GM21576 (cell line): Measurements from ENCODE around the gene NEDD9.

Experiments used
- ATAC-seq: cut with Tn5 transposase; IDR thresholded peaks from one replicate; pipeline ENCODE4 v1.9.1; 2021; ENCODE audit warnings: mild to moderate bottlenecking, moderate library complexity; ENCODE audit not compliant: unreplicated experiment

Gene NEDD9

DNA sequence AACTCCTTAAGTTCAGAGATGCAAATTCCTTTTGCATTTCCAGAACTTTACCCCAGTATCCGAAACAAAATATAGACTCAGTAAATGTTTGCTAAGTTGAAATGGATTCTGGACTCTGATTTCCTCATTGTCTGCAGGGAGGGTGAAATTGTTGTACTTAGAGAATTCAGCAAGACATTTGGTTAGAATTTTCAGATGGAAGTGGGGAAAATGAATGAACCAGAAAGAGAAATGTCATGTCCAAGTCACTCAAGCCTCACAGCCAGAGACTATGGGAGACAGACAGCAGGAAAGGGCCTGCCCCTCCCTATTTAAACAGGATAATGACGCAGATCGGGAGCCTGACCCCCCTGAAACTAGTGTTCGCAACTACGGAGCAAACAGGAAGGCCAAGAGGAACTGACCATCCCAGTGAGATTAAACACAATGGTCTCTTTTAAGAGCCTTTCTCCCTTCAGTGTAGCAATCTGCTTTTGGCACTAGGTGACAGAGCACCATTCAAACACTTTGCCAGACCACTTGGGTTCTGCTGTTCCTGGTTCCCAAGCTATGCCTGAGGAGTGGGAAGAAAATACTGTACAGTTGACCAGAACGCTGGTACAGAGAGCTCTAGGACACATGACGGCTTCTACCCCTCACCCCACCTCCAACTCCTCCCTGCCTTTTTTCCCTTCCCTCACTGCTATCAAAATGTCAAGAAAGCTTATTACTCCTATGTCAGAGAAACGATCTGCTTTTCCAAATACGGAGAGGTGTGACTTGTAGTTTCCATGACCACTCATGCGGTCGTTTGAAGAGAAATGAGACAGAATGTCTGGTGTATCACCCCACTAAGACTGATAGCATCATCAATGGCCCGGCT, 13.7 kb downstream of the NEDD9 start:
- no peak for ATAC-seq

DNA sequence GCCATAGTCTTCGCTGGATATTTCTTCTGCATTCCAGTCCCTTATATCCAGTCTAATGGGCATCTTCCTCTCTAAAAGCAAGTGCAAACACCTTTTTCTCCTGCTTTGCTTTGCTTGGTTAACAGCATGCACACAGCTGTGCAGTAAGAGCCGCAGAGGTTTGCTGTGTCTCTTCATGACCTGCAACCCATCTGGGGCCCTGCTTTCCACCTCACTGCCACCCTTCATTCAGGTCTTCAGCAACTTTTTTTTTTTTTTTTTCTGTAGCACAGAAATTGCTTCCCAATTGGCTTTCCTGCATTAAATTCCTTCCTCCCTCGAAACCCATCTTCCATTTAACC, 14.4 kb downstream of the NEDD9 start:
- ATAC-seq: no peak

DNA sequence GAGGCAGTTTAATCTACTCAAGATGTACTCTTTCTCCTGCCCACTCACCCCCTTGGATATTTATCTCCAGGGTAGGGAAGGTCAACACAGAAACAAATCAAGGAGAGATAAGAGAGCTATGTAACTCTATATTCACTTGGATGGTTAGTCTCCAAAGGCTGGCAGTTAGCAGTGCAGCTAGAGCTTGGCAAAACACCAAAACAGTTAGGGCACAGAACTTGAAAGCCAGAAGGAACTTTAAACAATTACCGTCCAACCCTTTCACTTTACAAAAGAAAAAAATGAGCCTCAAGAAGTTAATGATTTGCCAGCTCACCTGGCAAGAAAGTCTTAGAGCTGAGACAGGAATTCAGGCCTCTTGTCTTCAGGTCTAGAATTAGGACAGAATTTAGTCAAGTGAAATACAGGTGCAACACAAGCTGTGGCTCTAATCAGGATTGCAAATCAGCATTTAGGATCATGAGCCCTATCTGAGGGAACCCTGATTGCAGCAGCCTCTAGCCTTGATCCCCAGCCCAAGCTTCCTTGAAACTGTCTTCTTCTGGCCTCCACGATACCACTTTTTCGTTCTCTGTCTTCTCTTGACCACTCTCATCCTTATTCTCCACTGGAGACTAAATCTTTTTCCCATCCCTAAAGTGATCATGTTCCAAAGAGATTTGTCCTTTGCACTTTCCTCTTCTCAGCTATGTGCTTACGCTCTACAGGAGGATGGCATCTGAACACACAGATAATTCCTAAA, 14.9 kb downstream of the NEDD9 start:
- no peak for ATAC-seq

DNA sequence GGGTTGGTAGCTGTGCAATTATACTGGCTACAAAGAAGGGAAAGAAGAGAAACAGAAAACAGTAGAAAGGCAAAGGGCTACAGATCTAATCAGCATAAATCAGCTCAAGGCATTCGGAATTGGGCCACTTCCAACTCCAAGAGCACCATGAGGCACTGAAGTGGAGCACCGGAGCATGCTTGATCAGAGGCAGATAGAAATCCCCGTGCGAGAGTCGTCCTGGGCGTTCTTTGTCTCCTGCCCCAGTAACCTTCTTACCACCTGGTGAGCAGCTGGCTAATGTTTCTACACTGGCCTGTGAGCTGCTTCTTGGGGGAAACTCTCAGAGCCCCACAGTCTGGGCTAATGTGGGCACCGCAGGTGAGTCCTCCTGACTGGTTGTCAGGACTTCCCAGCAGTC, 16.7 kb downstream of the NEDD9 start:
- ATAC-seq: no peak

DNA sequence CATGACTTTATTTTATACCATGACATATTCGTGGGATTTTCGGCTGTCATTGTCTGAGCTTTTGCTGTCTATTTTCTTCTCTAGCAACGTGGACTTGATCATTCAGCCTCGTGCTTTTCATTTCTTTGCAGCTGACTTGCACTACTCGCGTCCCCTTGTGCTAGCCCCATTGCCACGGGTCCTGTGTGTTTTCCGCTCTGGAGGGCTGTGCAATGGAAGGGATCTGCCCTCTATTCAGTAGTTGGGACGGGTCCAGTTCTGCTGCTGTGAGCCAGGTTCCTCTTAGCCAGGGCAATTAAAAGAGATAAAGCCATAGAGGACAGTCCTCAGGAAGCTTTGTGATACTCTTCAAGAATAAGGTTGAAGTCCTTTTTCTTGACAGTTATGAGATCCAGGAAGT, 17.6 kb downstream of the NEDD9 start:
- ATAC-seq: no peak

DNA sequence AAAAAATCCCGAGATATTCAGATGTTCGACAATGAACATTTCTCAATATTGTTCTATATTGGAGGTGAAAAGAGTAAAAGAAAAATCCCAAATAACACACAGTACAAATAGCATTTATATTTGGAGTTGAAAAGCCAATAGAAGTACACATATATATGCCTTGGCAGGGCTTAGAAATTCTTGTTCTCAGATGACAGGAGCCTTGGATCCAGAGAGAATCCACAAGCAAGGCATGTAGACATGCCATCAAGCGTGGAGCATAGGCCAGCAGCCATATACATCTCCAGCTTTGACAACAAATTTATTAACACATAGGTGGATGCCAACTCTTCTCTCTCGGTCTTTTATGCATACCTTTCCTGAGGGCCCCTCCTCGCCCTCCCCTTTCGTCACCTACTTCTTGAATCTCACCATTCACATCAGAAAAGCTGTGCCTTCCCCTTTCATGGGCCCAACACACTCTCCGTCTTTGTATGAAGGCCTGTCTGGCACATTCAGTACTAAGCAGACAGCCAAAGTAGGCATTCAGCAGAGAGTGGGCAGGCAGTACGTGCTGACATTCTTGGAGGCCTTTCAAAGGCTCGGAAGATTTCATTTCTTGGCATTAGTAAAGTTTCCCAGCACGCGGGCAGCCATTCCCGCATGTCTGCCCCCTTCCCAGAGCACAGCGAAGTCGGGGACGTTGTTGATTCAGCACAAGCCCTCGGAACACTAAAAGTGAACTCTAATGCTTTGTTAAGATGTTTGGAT, 18.2 kb downstream of the NEDD9 start:
- ATAC-seq: no peak

DNA sequence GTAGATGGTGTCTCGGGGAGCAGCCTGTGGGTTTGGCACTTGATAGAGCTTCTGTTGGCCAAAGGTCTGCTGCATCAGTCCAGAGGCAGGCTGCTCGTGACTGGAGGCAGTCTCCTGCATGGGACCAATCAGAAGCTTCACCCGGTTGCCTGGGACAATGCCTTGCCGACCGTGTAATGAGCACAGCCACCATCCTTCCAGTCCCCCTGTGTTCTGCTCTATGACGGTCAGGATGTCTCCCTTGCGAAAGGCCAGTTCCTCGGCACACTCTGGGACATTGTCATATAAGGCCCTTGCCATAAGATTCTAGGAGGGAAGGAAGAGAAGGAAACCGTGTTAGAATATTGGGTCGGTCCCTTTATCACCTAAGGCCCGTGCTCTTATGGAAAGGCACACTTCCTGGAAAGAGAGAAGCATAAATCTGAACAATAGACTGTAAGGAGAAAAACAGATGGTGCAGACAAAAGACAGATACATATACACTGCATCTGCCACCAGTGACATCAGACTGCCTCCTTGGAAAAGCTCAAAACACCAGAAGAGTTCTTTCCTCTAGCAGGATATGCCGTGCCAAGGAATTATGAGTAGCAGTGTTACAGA, 18.9 kb downstream of the NEDD9 start:
- ATAC-seq: no peak

DNA sequence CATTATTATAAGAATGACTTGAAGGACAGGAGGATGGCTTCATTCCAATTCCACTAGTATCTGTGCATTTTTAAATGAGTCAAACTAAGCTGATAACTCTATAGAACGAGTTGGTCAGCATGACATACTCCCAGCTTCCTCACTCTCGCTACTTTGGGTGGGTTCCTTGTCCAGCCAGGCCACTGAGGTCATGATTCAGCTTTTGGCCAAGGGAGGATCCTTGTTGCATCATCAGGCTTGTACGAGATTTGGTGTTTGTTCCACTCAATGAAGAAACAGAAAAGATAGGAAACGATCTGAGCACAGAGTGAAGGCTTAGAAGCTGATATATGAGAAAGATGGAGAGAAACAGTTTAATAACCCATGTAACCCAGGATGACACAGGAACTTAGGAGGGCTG, 19.8 kb downstream of the NEDD9 start:
- ATAC-seq: no peak

DNA sequence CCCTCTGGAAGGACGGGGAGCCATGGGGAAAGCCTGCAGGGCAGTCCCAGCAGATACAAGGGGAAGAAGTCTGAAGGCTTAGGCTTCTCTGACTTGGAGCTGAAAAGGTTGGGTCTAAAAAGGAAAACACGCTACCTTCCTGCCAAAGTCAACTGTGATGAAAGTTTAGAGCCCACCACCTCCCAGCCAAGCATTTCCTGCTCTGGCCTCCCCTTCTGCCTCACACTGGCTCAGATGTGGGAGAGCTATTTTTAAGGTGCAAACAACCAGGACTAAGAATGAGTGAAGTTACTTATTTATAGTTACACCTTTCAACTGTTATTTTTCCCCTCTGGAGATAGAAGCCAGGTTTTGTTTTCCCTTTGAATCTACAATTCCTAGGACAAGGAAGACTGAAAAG, 21.2 kb downstream of the NEDD9 start:
- no peak for ATAC-seq

DNA sequence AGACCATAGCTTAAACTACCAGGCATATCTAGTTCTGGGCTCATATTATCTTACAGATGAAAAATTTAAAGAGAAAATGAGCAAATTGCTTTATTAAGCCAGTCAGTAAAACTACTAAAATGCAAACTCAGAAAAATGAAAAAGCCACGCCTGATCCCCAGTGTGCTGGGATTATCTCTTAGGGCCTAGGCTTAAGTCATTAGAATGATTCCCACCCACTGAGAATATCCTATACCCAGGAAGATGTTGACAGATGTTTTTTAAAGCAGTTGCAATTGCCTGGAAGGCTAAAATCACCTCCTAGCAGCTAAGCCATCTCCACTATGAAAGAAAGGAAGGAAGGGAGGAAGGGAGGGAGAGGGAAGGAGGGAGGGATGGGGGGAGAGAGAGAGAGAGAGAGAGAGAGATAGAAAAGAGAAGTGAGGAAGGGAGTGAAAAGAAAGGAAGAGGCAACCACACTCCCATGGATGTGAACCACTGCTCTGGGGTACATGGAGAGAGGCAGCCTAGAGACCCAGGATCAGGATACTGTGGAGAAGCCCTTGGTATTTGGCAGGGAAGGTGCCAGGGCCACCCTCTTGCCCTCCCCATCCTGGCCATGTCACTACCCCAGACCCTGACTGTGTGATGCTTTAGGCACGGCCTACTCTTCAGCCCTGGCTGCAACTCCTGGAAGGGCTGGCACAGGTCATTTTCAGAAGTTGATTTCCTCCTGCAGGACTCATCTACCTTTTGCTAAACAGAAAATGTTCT, 21.9 kb downstream of the NEDD9 start:
- no peak for ATAC-seq

DNA sequence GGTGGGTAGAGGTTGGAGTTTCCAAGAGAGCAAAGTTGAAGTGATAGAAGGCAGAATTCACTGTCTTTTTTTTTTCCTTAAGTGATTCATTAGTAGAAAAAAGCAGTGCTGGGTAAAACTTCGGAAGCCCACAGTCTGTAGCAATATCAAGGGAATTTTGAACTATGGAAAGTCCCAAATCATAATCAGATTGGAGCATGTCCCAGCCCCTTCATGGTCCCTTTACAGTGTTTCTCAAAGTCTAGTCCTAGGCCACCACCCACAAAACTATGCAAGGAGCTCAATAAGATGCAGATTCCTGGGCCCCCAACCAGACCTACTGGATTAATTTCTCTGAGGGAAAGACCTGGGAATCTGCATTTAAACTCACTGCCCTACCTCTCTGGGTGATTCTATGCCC, 22.6 kb downstream of the NEDD9 start:
- ATAC-seq: no peak

DNA sequence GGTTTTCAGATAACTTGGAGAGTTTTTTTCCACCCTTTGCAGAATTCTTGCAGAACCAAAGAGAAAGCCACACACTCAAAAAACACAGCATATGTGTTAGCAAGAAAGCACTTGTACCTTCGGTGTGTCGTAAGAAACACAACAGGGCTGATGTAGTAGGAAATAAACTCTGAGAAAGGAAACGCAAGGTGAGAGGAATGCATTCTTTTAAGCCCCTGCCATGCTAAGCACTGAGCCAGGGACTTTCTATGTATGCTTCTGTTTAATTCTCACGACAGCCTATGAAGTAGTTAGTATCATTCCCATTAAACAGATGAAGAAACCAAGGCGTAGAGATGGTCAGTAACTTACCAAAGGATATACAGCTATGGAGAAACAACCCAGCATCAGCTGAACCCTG, 23.1 kb downstream of the NEDD9 start:
- no peak for ATAC-seq

DNA sequence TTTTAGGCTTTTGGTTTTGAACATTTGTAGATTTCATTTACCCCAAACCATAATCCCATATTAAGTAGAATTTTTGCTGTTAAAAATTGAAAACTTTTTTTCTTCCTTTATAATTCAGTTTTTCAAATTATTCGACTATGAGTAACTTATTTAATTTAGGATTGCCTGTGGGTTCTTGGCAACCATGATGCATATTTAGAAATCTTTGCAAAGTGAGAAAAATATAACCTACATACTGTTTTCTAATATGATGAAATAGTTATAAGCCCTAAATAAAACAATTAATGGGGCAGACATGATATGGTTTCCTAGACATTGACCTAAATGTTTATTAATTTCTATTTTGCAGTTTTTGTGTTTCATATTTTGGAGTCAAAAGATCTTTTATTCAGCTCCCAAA, 23.6 kb downstream of the NEDD9 start:
- no peak for ATAC-seq

DNA sequence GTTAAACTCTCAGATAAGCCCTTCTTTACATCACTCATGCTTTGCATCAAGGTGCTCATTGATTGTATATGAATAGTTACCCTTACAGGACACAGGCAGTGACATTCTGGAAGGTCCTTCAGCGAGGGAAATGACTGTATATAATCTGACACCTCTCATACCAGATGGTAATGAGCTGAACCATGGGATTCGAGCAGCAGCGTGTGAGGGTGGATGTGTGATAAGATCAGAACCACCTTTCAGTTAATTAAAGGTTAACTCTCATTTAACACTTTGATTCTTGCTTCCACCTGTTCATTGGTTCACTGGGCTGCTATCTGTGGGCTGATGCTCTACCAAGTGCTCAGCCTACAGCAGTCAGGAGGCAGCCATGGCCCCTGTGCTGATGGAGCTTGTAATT, 24.2 kb downstream of the NEDD9 start:
- ATAC-seq: no peak

DNA sequence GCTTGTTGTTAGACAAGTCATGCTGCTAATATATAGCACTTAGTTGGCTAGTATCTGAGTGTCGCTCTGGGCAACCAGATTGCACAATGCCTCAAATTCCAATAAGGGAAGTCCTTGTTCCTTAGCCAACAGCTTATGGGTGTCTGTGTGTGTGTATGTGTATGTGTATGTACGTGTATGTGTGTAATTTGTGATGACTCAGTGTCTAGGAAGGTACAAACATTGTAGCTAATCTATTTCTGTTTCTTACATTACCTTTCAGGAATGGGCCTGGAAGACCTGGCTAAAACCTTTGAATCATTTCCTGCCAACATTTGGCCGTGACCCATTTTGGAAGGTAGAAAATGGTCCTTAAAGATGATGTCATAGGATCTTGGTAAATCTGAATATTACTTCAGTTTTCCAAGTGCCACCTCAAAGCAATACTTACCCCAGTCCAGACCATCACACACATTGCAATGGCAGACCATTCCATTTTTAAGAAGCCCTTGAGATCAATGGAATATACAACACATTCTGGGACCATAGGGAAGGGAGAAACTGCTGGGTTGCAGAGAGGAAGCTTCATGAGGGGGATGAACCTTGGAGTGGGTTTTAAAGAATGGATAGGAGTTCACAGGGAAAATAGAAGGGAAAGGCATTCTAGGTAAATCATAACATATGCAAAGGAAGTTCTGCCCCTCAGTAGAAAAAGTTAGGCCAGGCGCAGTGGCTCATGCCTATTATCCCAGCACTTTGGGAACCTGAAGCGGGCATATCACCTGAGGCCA, 25.1 kb downstream of the NEDD9 start:
- no peak for ATAC-seq

DNA sequence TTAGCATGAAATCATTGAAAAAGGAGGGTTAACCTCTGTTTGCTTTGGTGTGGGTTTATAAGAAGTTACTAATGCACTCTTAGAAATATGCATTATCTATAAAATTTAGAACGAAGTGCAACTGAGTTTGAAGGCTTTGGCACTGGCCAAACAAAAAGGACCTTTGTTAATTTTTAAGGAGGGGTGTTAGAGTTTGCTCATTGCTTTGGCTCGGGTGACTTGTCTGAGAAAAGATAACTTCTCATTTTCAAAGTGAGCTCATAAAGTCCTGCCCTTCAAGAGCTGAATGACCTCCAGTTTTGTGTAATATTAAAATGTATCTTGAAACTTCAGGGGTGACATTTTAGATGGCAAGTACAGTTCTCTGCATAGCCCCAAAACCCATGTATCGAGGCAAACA, 25.9 kb downstream of the NEDD9 start:
- no peak for ATAC-seq

DNA sequence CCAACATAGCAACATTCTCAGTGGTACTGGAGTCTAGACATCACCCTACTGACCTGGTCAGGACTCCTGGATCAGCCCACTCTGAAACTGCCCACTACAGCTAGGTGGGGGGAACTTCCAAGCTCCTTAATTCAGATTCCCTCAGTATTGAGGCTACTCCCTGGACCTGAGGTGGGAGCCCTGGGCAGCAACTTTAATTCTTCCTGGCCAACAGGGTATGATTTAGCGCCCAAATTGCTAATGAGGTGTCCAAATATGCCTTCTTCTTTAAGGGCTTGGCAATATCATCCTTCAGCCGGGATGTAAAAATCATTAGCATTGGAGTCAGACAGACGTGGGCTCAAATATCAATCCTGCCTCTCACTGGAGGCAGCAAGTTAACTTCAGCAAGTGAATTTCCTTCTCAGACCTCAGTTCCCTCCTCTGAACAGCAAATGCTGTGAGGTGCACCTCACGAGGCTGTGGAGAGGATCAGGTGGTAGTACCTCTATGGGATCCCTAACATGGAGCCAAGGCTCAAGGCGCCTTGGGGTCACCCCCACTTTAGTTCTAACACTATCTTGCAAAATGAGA, 27.6 kb downstream of the NEDD9 start:
- no peak for ATAC-seq

DNA sequence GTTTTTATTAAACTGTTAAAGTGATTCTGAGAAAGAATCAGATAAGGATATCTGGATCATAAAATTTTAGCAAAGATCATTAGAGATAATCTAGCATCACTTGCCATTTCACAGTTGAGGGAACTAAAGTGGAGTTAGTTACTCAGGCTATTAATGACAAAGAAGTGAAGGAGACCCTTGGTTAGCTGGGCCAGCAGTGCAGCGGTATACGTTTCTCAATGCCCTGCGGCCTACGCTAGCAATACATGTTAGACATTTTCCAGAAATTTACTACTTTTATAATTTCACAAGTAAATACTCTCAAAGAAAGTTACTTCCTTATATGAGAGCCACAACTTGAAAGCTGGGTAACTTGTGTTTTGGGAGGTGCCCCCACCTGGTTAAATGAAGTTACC, 28.5 kb downstream of the NEDD9 start:
- ATAC-seq: no peak

DNA sequence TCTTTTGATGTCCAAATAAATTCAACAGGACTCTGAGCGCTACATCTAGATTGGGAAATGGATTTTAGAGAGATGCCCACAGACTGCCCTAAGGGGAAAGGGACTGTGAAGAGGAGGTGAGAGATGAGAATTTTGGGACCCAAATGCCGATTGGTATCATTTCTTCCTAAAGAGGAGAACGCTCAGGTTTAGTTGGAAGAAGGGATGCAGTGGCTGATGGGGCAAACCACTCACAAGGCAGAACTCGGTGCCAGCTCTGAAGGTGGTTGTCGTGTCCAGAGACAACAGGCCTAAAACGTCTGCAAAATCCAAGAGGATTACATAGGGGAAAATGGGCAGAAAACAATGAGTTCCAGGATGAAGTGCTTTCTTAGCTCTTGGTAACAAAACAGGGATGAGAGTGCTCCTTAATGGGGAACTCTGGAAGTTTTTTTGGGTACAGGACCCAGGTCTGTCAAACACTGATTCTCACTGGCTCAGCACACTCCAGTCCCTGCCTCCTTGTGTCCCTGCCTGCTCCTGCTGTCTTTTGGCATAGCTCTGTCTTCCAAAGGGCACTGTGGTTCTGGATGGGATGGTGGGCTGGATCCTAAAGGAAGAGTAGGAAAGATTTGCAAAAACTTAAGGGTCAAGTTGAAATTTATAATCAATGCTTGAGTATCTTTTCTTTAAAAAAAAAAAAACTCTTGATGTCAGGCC, 29.0 kb downstream of the NEDD9 start:
- ATAC-seq: no peak
